GM21723 (cell line): ENCODE measurements around the gene TET2.

Source experiments
- ATAC-seq: cut with Tn5 transposase; IDR thresholded peaks from one replicate; pipeline ENCODE4 v1.9.1; 2021; ENCODE audit warnings: mild to moderate bottlenecking, moderate library complexity; ENCODE audit not compliant: unreplicated experiment

The TET2 gene

GRCh38 chr4:105230287-105230686, 83.6 kb downstream of the TET2 start:
- no peak for ATAC-seq

GRCh38 chr4:105232374-105232773, 85.7 kb downstream of the TET2 start:
- ATAC-seq: no peak

GRCh38 chr4:105234582-105234981, 87.9 kb downstream of the TET2 start:
- ATAC-seq: no peak

- peak; percentile 78 for ATAC-seq
Observed at GRCh38 chr4:105236202-105236915, 89.7 kb downstream of the TET2 start.

GRCh38 chr4:105236916-105237311, 90.2 kb downstream of the TET2 start:
- peak; percentile 26 for ATAC-seq

- ATAC-seq: no peak
Observed at GRCh38 chr4:105240037-105240436, 93.4 kb downstream of the TET2 start.

- ATAC-seq: no peak
Observed at GRCh38 chr4:105241451-105241850, 94.8 kb downstream of the TET2 start.

- ATAC-seq: no peak
Observed at GRCh38 chr4:105243446-105243845, 96.8 kb downstream of the TET2 start.

GRCh38 chr4:105246712-105247111, 100.0 kb downstream of the TET2 start:
- ATAC-seq: no peak

- ATAC-seq: no peak
Observed at GRCh38 chr4:105248613-105249012, 101.9 kb downstream of the TET2 start.

GRCh38 chr4:105257817-105258495, 111.3 kb downstream of the TET2 start:
- ATAC-seq: no peak

- no peak for ATAC-seq
Observed at GRCh38 chr4:105265689-105266088, 119.0 kb downstream of the TET2 start.

GRCh38 chr4:105267280-105267679, 120.6 kb downstream of the TET2 start:
- no peak for ATAC-seq

- no peak for ATAC-seq
Observed at GRCh38 chr4:105272002-105272401, 125.3 kb downstream of the TET2 start.

- ATAC-seq: no peak
Observed at GRCh38 chr4:105273230-105273629, 126.6 kb downstream of the TET2 start.

- ATAC-seq: no peak
Observed at GRCh38 chr4:105274090-105274489, 127.4 kb downstream of the TET2 start.

- ATAC-seq: no peak
Observed at GRCh38 chr4:105274504-105274903, 127.8 kb downstream of the TET2 start.

GRCh38 chr4:105276361-105277104, 129.9 kb downstream of the TET2 start:
- no peak for ATAC-seq

GRCh38 chr4:105277702-105278101, 131.0 kb downstream of the TET2 start:
- ATAC-seq: no peak

GRCh38 chr4:105279314-105279713, 132.6 kb downstream of the TET2 start:
- ATAC-seq: no peak

GRCh38 chr4:105280338-105281123, 133.9 kb downstream of the TET2 start:
- no peak for ATAC-seq
